Measurements from ENCODE around the gene SYT3. TPM values are rescaled to one million over a fixed set of nuclear protein-coding genes. Genes with fewer than 3 reads are reported as not detected.
A peak's percentile ranks its signal among the peaks of the same experiment; 100 is the strongest.

The SYT3 gene
- total RNA-seq, 1 experiment from 2014 or later, result 14.6 TPM

- TF ChIP-seq HMGXB4 (CRISPR knock-in tag; IDR thresholded peaks at IDR 0.05) (peak; percentile 42; the same call in 1 of the 2 replicates), ETV6 (CRISPR knock-in tag; IDR thresholded peaks at IDR 0.05) (peak; percentile 71; the same call in 1 of the 2 replicates), FOXP1 (CRISPR knock-in tag; IDR thresholded peaks at IDR 0.05; ENCODE audit: borderline replicate concordance) (peak; percentile 48; the same call in 1 of the 2 replicates), ZNF317 (CRISPR knock-in tag; IDR thresholded peaks at IDR 0.05; ENCODE audit: borderline replicate concordance, low read depth) (no peak), ZNF396 (CRISPR knock-in tag; IDR thresholded peaks at IDR 0.05; ENCODE audit: borderline replicate concordance) (no peak), E2F1 (CRISPR knock-in tag; IDR thresholded peaks at IDR 0.05) (no peak), MYBL2 (CRISPR knock-in tag; IDR thresholded peaks at IDR 0.05) (peak; percentile 81; the same call in 1 of the 2 replicates), ZSCAN18 (CRISPR knock-in tag; IDR thresholded peaks at IDR 0.05) (no peak), JAZF1 (CRISPR knock-in tag; IDR thresholded peaks at IDR 0.05) (no peak), CREB1 (CRISPR knock-in tag; IDR thresholded peaks at IDR 0.05) (no peak), FOXJ3 (CRISPR knock-in tag; IDR thresholded peaks at IDR 0.05; ENCODE audit: borderline replicate concordance) (no peak), ZNF263 (CRISPR knock-in tag; IDR thresholded peaks at IDR 0.05; ENCODE audit: low read depth) (no peak), AR (CRISPR knock-in tag; IDR thresholded peaks at IDR 0.05) (no peak)
- TF ChIP-seq, protein P1, sequence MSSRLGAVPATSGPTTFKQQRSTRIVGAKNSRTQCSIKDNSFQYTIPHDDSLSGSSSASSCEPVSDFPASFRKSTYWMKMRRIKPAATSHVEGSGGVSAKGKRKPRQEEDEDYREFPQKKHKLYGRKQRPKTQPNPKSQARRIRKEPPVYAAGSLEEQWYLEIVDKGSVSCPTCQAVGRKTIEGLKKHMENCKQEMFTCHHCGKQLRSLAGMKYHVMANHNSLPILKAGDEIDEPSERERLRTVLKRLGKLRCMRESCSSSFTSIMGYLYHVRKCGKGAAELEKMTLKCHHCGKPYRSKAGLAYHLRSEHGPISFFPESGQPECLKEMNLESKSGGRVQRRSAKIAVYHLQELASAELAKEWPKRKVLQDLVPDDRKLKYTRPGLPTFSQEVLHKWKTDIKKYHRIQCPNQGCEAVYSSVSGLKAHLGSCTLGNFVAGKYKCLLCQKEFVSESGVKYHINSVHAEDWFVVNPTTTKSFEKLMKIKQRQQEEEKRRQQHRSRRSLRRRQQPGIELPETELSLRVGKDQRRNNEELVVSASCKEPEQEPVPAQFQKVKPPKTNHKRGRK (CRISPR knock-in tag; IDR thresholded peaks at IDR 0.05; ENCODE audit: borderline replicate concordance), result no peak
These were observed 31.6 kb downstream of the SYT3 start (continued) for GRCh38 chr19:50607874-50608785.

- peaks cover 34% of the 10 kb centered on the region for H3K9me3 Mint-ChIP-seq
- no peak for ATAC-seq
- peak overlapping the region; percentile 51 for H3K4me3 Mint-ChIP-seq
- ChIA-PET POLR2A (interaction anchor here (0.6 kb wide), 1 partner anchor 58 kb away, joined by 3 read pairs; no protein-coding TSS in a partner anchor), CTCF (interaction anchor here (0.6 to 2.4 kb wide), 45 partner anchors 11 to 439 kb away, joined by 3 to 26 read pairs (median 5); partner anchors contain the start of genes C19orf81, CLEC11A and JOSD2)
- DNase-seq (ENCODE audit: low spot score), result no peak
- H3K27me3 Mint-ChIP-seq (ENCODE audit: low read depth), result peaks cover 79% of the 10 kb centered on the region
- H3K27ac Mint-ChIP-seq, result peak overlapping the region; percentile 83
- peaks cover 12% of the 10 kb centered on the region; the same call in 1 of the 2 replicates for H3K4me1 Mint-ChIP-seq
- H3K36me3 Mint-ChIP-seq, result peaks cover 22% of the 10 kb centered on the region
- no peak for TF ChIP-seq TCF7 (CRISPR knock-in tag; IDR thresholded peaks at IDR 0.05; ENCODE audit: low read depth)
- no peak for TF ChIP-seq ZNF219 (CRISPR knock-in tag; IDR thresholded peaks at IDR 0.05; ENCODE audit: borderline replicate concordance)
- no peak for TF ChIP-seq NFATC4 (CRISPR knock-in tag; IDR thresholded peaks at IDR 0.05)
- TF ChIP-seq ZNF671 (CRISPR knock-in tag; IDR thresholded peaks at IDR 0.05), result no peak
- TF ChIP-seq, protein P2, sequence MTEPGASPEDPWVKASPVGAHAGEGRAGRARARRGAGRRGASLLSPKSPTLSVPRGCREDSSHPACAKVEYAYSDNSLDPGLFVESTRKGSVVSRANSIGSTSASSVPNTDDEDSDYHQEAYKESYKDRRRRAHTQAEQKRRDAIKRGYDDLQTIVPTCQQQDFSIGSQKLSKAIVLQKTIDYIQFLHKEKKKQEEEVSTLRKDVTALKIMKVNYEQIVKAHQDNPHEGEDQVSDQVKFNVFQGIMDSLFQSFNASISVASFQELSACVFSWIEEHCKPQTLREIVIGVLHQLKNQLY (CRISPR knock-in tag; IDR thresholded peaks at IDR 0.05), result no peak
- no peak for TF ChIP-seq TEAD4 (CRISPR knock-in tag; IDR thresholded peaks at IDR 0.05)
- no peak for TF ChIP-seq ZNF121 (CRISPR knock-in tag; IDR thresholded peaks at IDR 0.05)
- TF ChIP-seq, protein P1 (CRISPR knock-in tag; IDR thresholded peaks at IDR 0.05; ENCODE audit: borderline replicate concordance), result no peak
- TF ChIP-seq CDX4 (CRISPR knock-in tag; IDR thresholded peaks at IDR 0.05; ENCODE audit: borderline replicate concordance), result no peak
- no peak for TF ChIP-seq RORB (CRISPR knock-in tag; IDR thresholded peaks at IDR 0.05)
These were observed 32.3 kb downstream of the SYT3 start for GRCh38 chr19:50607388-50607787.
